CD4-positive, alpha-beta T cell treated with Interleukin-15 for 1 hour (primary cell): ENCODE results near the gene PRRT2.
"Not testable (repeated sequence)": the region's sequence is repeated elsewhere in the genome, so short reads cannot be mapped to it uniquely, and the experiment has no call there.

Experiments used
- DNase-seq: peaks from one replicate; pipeline ENCODE4 v3.0.0-alpha.2; 2020

The PRRT2 gene

DNA sequence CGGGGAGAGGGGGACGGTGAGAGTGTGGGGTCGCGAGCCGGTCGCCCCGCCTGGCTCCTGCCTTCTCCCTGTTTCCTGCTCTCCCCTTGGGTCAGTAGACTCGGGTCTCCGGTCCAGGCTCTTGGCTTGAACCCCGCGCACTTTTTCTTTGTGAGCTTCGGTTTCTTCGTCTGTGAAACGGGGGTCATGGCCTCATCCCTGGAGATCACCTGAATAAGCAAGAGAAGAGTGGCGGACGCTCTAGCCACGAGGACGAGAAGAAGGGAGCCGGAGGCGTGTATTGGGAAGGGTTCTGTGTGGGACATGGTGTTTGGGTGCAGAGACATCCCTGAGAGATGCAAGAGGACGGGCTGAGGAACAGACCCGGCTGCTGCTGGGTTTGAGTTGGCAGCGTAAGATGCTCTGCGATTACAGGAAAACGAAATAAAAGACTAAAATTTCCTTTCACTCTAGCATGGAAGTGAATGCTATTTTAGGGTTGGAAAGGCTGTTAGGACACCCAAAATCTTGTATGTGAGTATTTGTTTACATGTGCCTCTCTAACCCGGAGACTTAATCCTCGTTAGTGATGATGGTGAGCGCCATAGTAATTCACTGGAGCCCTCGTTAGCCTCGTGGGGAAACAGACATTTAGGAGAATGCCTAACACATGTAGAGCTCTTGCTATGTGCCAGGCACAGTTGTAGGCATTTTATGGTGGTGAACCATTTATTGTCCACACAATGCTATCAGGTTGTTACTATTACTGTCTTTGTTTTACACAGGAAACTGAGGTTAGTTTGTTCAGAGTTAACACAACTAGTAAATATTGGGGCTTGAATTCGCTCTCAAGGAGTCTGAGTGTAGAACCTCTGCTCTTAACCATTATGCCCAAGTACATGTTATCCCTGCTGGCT lies 20.8 kb upstream of the PRRT2 start:
- DNase-seq = peak; percentile 10

DNA sequence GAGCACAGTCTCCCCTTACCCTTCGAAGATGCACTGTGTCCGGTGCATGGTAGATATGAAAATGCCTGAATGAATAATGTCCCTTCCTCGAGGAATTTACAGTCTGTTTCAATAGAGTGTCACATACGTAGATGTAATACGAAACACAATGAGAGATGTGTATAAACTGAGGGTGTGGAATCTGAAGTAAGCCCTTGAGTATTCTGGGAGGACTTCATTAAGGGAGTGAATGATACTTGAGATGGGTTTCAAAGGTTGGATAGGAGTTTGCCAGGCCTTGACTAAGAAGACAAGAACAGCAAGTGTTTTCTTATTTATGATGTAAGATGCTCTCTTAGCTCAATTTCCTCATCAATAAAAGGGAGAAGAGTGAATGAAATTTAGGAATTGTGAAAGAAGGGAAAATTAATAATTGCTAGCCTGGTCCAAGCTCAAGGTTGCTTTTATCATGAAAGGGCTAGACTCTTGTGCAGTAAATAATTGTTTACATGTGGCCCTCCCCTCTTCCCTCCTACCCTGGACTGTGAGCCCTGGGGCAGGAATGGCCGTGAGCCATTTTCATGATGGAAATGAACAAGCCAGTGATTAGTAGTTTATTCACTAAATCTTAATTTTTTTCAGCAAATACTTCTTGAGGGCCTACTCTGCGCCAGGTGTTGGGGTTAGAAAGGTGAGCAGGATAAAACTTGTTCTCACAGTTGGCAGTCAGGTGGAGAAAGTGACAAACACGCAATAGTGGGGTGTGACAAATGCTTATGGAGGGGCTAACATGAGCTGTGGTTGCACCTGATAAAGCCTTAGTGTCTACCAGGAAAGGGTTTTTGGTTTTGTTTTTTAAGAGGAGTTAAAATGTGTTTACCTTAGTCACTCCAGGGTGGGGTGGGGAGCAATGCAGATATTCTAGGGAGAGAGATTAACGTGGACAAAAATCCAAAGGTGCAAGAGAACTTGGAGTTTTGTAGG lies 19.9 kb upstream of the PRRT2 start:
- DNase-seq = peak; percentile 2

DNA sequence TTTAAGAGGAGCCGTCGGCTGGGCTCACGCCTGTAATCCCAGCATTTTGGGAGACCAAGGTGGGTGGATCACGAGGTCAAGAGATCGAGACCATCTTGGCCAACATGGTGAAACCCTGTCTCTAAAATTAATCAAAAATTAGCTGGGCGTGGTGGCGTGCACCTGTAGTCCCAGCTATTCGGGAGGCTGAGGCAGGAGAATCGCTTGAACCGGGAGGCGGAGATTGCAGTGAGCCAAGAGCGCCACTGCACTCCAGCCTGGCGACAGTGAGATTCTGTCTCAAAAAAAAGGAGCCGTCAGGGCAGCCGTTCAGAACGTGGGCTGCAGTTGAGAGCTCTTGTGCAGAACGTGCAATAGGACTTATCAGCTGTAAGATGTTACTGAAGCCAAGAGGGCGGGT lies 18.8 kb upstream of the PRRT2 start:
- not testable (repeated sequence) for DNase-seq

DNA sequence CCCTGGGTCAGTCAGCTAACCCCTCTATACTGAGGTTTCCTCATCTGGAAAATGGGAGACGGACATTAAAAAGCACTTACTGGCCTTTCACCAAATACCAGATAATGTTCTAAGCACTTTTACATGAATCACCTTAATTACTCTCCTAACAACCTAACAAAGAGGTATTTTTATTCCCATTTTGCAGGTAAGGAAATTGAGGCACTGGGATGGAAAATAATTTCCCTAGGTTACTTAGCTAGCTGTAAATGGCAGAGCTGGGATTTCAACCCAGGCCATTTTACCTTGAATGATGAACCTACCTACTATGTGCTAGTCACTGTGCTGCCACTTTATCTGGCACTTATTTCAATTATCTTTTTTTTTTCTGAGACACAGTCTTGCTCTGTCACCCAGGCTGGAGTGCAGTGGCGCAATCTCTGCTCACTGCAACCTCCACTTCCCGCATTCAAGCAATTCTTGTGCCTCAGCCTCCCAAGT lies 17.7 kb upstream of the PRRT2 start:
- no peak for DNase-seq

DNA sequence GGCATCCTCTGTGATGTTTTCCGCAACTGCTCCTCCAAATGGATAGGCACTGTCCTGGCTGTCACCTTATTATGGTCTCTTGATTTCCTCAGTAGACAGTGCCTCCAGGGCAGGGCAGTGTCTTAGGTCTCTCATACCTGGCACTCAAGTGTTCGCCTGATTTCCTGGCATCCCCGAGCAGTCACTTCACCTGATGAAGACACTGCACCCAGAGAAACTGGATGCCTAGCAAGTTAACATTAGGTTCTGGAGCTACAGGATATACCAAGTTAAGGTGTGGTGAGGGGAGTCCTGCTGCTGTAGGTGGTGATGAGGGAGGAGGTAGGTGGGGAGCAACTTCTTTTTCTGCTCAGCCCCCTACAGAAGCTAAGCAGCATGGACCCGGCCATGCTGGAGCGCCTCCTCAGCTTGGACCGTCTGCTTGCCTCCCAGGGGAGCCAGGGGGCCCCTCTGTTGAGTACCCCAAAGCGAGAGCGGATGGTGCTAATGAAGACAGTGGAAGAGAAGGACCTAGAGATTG lies 9.5 kb upstream of the PRRT2 start:
- peak; percentile 7 for DNase-seq

DNA sequence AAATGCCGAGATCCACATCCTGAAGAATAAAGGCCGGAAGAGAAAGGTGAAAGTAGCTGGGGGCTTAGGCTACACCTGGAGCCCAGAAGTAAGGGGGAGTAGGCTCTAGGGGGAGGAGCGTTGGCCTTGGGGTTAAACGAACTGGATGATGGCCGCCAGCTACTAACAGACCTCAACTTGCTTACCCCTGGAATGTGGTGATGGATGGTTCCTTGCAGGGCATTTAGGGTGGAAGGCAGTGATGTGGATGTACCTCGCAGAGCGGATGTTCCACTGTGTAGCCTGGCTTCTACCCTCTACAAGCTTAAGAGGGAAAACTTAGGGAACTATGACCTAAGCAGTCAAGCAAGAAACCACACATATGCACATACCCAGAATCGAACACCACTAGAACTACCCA lies 8.0 kb upstream of the PRRT2 start:
- DNase-seq = peak; percentile 8

DNA sequence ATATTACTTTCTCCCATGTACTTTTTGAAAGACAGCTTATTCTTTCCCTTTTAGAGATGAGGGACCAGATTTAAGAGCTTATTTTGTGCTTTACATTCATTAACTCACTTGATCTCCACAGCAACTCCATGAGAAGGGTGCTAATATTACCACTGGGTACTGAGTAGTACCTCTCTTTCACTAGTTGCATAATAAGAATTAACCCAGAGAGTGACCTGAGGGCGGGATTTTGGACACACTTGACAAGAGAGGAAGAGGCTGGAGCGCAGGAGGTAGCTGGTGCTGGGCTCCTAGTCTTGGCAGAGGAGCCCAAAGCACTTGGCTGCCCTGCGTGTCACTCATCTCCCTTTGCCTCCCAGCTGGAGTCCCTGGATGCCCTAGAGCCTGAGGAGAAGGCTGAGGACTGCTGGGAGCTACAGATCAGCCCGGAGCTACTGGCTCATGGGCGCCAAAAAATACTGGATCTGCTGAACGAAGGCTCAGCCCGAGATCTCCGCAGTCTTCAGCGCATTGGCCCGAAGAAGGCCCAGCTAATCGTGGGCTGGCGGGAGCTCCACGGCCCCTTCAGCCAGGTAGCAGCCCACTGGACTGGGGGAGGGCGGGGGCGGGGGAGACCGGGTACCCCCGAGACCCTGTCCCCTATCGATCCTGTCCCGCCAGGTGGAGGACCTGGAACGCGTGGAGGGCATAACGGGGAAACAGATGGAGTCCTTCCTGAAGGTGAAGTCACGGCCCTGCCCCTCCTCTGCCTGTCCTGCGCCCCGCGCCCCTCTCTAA lies 7.3 kb upstream of the PRRT2 start:
- peak; percentile 18 for DNase-seq

DNA sequence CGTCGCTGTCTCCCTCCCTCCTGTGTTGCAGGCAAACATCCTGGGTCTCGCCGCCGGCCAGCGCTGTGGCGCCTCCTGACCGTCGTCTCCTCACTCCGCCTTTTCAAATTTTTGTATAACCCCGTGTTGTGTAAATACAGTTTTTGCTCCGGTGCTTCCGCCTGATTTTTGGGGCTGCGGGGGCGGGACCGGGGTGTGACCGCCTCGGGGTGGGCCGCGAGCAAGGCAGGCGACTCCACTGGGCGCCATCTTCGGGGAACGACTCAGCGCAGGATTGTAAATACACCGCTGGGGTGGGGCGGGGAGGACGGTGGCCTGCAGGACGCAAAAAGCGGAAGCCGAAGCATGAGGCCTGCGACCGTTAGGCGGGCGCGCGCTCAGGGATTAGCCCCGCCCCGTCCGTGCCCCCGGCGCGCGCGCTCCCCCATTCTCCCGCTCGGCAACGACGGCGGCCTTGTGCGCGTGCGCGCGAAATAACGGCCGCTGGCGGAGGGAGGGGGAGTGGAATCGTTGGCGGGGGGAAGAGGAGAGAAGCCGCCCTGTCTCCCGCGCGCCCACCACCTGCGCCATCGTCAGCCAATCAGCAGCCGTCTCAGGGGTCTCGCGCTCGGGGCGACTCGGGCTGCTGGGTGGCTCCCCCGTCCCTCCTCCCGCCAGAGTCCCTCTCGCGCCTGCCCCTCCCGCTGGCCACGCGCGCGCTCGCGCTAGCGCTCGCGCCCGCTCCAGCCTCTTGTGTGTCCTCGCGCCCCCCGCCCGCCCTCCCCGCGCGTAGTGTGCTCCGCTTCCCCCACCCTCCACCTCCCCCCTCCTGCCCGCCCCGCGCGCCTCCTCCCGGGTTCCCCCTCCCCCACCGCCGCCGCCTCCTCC lies 6.5 kb upstream of the PRRT2 start:
- peak; percentile 98 for DNase-seq

DNA sequence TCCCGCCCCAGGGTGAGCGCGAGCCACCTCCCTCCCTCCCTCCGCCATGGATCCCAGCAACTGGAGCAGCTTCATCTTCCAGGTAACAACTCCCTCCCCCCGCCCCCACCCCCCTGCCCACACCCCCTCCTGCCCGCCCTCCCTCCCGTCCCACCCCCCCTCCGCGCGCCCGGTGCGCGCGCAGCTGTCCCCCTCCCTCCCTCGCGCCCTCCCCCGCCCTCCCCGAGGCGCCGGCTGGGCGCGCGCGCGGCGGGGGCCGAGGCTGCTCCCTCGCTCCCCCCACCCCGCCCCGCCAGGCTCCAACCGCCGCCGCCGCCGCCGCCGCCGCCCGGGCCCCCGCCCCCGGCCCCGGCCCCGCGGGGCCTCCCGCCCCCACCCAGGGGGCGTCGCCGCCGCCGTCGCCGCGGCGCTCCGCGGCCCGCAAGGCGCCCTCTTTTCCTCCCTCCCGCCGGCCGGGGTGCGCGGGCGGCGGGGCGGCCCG lies 5.9 kb upstream of the PRRT2 start, which contains the start of gene MAZ:
Gene MAZ, plus strand, starts transcription at position 431 of the 481 bp plus-strand sequence. CDS start 173 bp downstream, outside the sequence.
- DNase-seq = no peak

DNA sequence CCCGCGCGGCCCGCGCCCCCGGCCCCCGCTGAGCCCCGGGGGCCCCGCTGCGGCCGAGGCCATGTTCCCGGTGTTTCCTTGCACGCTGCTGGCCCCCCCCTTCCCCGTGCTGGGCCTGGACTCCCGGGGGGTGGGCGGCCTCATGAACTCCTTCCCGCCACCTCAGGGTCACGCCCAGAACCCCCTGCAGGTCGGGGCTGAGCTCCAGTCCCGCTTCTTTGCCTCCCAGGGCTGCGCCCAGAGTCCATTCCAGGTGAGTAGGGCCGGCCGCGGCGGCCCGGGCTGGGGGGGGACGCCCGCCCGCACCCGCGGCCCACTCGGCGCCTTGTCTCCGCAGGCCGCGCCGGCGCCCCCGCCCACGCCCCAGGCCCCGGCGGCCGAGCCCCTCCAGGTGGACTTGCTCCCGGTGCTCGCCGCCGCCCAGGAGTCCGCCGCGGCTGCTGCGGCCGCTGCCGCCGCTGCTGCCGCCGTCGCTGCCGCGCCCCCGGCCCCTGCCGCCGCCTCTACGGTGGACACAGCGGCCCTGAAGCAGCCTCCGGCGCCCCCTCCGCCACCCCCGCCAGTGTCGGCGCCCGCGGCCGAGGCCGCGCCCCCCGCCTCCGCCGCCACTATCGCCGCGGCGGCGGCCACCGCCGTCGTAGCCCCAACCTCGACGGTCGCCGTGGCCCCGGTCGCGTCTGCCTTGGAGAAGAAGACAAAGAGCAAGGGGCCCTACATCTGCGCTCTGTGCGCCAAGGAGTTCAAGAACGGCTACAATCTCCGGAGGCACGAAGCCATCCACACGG lies 5.2 kb upstream of the PRRT2 start:
- peak; percentile 35 for DNase-seq

DNA sequence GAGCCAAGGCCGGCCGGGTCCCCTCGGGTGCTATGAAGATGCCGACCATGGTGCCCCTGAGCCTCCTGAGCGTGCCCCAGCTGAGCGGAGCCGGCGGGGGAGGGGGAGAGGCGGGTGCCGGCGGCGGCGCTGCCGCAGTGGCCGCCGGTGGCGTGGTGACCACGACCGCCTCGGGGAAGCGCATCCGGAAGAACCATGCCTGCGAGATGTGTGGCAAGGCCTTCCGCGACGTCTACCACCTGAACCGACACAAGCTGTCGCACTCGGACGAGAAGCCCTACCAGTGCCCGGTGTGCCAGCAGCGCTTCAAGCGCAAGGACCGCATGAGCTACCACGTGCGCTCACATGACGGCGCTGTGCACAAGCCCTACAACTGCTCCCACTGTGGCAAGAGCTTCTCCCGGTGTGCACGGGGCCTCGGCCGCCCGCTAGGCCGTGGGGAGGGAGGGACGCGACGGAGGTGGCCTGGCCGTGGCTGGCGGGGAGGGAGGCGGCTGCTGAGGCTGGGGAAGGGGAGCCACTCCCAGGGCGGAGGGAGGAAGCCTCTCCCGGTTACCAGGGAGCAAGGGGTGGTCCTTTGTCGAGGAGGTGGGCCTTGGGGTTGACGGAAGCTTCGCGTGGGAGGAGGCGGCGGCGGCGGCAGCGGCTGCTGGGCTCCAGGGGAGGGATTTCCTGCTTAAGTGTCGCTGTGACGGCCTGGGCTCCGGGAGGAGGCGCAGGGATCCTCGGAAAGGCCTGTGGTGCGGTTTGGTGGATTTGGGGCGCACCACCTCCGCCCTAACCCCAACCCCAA lies 4.4 kb upstream of the PRRT2 start:
- DNase-seq = peak; percentile 92

DNA sequence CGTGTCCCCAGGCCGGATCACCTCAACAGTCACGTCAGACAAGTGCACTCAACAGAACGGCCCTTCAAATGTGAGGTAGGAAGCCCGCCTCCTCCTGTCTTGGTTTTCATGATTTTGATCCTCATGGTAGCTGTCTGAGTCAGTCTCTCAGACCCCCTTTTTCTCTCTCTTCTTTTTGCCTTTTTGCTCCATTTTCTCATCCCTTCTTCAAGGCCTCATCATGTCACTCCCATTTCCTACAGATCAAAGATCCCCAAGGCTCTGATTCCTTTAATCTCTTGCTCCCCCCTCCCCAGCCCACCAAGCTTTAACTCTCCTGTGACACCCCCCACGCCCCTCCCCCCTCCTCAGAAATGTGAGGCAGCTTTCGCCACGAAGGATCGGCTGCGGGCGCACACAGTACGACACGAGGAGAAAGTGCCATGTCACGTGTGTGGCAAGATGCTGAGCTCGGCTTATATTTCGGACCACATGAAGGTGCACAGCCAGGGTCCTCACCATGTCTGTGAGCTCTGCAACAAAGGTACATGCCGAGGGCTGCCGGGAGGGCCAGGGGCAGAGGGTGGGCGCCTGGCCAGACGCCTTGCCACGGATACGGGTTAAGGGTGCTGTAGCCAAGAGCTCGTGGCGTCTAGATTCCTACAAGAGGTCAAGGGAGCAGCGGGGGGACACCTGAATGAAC lies 3.6 kb upstream of the PRRT2 start:
- DNase-seq = no peak

DNA sequence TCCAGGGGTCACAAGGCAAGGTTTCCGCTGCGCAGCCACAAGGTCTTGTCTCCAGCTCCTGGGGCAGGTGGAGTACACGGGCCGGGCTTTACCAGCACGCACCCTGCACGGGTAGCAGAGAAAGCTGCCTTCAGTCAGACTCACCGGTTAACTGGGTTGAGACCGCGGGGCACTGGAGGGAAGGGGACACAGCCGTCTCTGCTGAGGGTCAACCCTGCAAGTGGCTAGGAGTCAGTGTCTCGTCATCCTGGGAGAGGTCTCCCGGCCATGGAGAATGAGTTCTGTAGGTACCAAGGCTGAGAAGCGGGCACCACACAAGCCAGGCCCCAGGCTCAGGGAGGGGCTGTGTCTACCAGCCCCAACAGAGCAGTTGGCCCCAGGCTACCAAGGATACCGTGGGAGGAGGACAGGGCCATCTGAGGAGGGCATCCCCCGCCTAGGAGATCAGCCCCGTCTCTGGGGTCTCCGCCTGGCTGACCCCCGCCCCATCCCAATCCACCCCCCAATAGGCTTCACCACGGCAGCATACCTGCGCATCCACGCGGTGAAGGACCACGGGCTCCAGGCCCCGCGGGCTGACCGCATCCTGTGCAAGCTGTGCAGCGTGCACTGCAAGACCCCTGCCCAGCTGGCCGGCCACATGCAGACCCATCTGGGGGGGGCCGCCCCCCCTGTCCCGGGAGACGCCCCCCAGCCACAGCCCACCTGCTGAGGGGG lies 2.8 kb upstream of the PRRT2 start:
- DNase-seq = no peak

DNA sequence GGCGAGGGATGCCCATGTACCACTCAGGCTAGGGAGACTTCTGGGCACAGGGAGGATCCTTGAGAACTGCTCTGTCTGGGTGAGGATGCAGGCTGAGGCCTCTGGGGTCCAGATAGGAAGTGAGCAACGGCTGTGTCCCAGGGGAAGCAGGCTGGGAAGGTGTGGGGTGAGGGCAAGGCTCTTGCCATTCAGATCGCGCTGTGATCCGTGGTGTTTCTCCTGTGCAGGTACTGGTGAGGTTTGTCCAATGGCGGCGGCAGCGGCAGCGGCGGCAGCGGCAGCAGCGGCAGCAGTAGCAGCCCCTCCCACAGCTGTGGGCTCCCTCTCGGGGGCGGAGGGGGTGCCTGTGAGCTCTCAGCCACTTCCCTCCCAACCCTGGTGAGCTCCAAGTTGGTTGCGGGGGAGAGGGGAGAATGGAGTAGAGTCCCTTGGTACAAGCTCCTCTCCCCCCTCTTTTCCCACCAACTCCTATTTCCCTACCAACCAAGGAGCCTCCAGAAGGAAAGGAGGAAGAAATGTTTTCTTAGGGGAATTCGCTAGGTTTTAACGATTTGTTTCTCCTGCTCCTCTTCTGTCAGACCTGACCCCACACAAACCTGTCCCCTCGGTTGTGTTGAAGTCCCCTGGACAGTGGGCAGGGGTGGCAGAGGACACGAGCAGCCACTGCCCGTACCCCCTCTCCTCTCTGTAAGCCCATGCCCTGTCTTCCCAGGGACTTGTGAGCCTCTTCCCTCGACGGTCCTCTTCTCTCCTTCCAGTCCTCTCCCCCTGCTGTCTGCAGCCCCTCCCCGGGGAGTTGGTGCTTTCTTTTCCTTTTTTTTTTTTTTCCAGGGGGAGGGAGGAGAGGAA lies 1.9 kb upstream of the PRRT2 start:
- peak; percentile 43 for DNase-seq

DNA sequence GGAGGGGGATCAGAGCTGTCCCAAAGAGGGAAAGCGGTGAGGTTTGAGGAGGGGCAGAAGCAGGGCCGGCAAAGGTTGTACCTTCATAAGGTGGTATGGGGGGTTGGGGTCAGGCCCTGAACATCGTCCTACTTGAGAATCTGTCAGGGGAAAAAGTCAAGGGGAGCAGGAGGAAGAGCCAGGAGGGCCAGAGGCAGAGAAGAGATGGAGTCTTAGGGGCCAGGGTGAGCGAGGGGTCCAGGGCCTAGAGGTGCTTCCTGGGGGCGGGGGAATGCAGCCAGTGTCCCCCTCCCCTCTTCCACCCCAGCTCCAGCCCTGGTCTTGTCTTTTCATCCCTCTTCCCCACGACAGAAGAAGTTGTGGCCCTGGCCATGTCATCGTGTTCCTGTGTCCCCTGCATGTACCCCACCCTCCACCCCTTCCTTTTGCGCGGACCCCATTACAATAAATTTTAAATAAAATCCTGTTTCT lies 1.3 kb upstream of the PRRT2 start:
- no peak for DNase-seq

DNA sequence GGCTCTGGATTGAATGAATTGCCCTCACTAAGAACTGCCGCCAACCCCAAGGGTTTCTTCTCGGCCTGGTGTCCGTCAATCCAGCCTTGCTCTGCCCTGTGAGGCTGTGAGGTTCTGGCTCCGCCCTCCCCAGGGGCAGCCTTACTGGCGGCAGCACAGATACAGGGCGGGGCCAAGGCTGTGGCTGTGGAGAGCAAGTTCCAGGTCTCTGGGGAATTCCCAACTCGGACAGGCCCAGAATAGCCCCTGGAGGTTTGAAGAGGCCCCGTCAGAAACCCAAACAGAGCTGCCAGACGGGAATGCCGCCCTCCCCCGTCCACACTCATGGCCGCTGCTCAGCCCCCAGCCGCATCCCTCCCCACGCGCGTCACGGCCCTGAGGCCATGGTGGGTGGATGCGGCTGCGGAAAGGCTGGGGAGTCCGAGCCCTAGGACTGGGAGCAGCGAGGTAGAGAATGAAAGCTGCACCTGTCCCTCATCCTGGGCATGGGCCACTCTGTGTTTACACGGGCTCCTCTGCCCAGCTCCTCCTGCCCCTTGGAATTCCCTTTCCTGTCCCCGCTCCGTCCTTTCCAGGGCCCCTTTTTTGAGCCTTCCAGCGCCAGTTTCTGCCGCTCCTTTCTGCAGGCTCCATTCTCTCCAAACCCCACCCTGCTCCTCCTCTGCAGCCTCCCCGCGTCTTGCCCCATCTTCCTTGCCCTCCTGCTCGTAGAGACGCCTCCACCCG lies 660 bp upstream of the PRRT2 start:
- DNase-seq = peak; percentile 86
